IMR-90 (cell line): ENCODE measurements around the gene CAMTA1. TPM values are rescaled to one million over a fixed set of nuclear protein-coding genes. Genes with fewer than 3 reads are reported as not detected.

Experiments used
- ATAC-seq: fragments of 200-7000 bp; cut with Tn5 transposase; 2 replicates; pipeline ENCODE4 v1.9.1; 2020; ENCODE audit warnings: low read depth, mild to moderate bottlenecking, moderate library complexity
- BruUV-seq: library from RNA; stranded (reverse); fragments of 400-500 nt; replicated peaks from 2 replicates; lab custom pipeline; 2021; lab: Mats Ljungman, UMichigan
- CTCF ChIA-PET: fragments of 300-600 bp; formaldehyde crosslinking; extraction: SDS; loops from one replicate; lab custom pipeline; 2021; ENCODE audit warnings: antibody characterized with exemption; lab: Yijun Ruan, JAX
- POLR2A ChIA-PET: fragments of 300-600 bp; sonication (Branson Sonifier 250); formaldehyde crosslinking; loops from one replicate; lab custom pipeline; 2022; ENCODE audit warnings: antibody characterized with exemption; ENCODE audit not compliant: unreplicated experiment; lab: Charles Lee
- DNase-seq: peaks from one replicate; pipeline ENCODE4 v3.0.0; 2013
- H2AFZ ChIP-seq: replicated peaks from 2 replicates; pipeline ENCODE3; 2013; ENCODE audit warnings: low read length, mild to moderate bottlenecking; ENCODE audit not compliant: poor library complexity
- H2AK5ac ChIP-seq: 2 replicates; pipeline ENCODE4 v1.6.1; 2013; ENCODE audit warnings: low read depth, low read length, inconsistent platforms
- H2AK9ac ChIP-seq: replicated peaks from 2 replicates; pipeline ENCODE3; 2013; ENCODE audit warnings: mild to moderate bottlenecking, low read depth, low read length, moderate library complexity; ENCODE audit not compliant: poor library complexity
- H2BK120ac ChIP-seq: 2 replicates; pipeline ENCODE4 v1.6.1; 2013; ENCODE audit warnings: low read depth, low read length, inconsistent platforms
- H2BK15ac ChIP-seq: 3 replicates; pipeline ENCODE4 v1.6.1; 2013; ENCODE audit warnings: low read depth, low read length, inconsistent platforms
- H2BK20ac ChIP-seq: 2 replicates; pipeline ENCODE4 v1.6.1; 2013; ENCODE audit warnings: low read depth, mild to moderate bottlenecking, inconsistent platforms, low read length, moderate library complexity
- H2BK5ac ChIP-seq: 2 replicates; pipeline ENCODE4 v1.6.1; 2013; ENCODE audit warnings: mild to moderate bottlenecking, low read depth, low read length, inconsistent platforms; ENCODE audit not compliant: poor library complexity, severe bottlenecking
- H3K14ac ChIP-seq: replicated peaks from 2 replicates; pipeline ENCODE4 v1.6.1; 2013; ENCODE audit warnings: low read depth, low read length, inconsistent platforms
- H3K18ac ChIP-seq: 2 replicates; pipeline ENCODE4 v1.6.1; 2013; ENCODE audit warnings: low read depth, low read length, control low read depth
- H3K23ac ChIP-seq: 2 replicates; pipeline ENCODE4 v1.6.1; 2013; ENCODE audit warnings: low read depth, low read length, inconsistent platforms
- H3K27ac ChIP-seq: 2 replicates; pipeline ENCODE4 v1.5.1; 2013; ENCODE audit warnings: mild to moderate bottlenecking, control low read depth, low read length; ENCODE audit not compliant: insufficient read depth
- H3K27me3 ChIP-seq: 2 replicates; pipeline ENCODE4 v1.6.1; 2013; ENCODE audit warnings: low read length; ENCODE audit not compliant: control insufficient read depth, insufficient read depth
- H3K36me3 ChIP-seq: 2 replicates; pipeline ENCODE4 v1.6.1; 2013; ENCODE audit warnings: low read length, mixed read lengths; ENCODE audit not compliant: control insufficient read depth, insufficient read depth
- H3K4ac ChIP-seq: 2 replicates; pipeline ENCODE4 v1.6.1; 2013; ENCODE audit warnings: low read depth, low read length, inconsistent platforms
- H3K4me1 ChIP-seq: 2 replicates; pipeline ENCODE4 v1.6.1; 2013; ENCODE audit warnings: low read length, mixed read lengths; ENCODE audit not compliant: control insufficient read depth, insufficient read depth
- H3K4me2 ChIP-seq: 2 replicates; pipeline ENCODE4 v1.6.1; 2013; ENCODE audit warnings: low read depth, mild to moderate bottlenecking, control low read depth, low read length, moderate library complexity
- H3K4me3 ChIP-seq: 2 replicates; pipeline ENCODE4 v1.5.1; 2013; ENCODE audit warnings: low read depth, mild to moderate bottlenecking, control low read depth, low read length, moderate library complexity; ENCODE audit not compliant: insufficient read depth
- H3K56ac ChIP-seq: 2 replicates; pipeline ENCODE4 v1.6.1; 2013; ENCODE audit warnings: low read length, inconsistent platforms; ENCODE audit not compliant: insufficient read depth; ENCODE audit errors: extremely low read depth
- H3K79me1 ChIP-seq, 2 experiments: 2 replicates each; pipeline ENCODE4 v1.6.1; 2013; ENCODE audit warnings: low read length in 2 of 2, inconsistent platforms in 1 of 2, low read depth in 1 of 2
- H3K9ac ChIP-seq: 2 replicates; pipeline ENCODE4 v1.6.1; 2013; ENCODE audit warnings: low read depth, low read length, control low read depth
- H3K9me1 ChIP-seq: 2 replicates; pipeline ENCODE4 v1.6.1; 2013; ENCODE audit warnings: low read length, inconsistent platforms; ENCODE audit not compliant: insufficient read depth
- H3K9me3 ChIP-seq: 2 replicates; pipeline ENCODE4 v1.6.1; 2013; ENCODE audit warnings: low read length; ENCODE audit not compliant: control insufficient read depth, insufficient read depth
- H4K20me1 ChIP-seq: 2 replicates; pipeline ENCODE4 v1.6.1; 2013; ENCODE audit warnings: low read length, inconsistent platforms; ENCODE audit not compliant: insufficient read depth
- H4K5ac ChIP-seq: 2 replicates; pipeline ENCODE4 v1.6.1; 2013; ENCODE audit warnings: mild to moderate bottlenecking, low read depth, low read length, control low read depth
- H4K8ac ChIP-seq, 2 experiments: 2 replicates each; pipeline ENCODE4 v1.6.1; 2013; ENCODE audit warnings: low read depth in 2 of 2, low read length in 2 of 2, control low read depth in 1 of 2, inconsistent platforms in 1 of 2
- H4K91ac ChIP-seq: 2 replicates; pipeline ENCODE4 v1.6.1; 2013; ENCODE audit warnings: low read depth, low read length, inconsistent platforms; ENCODE audit not compliant: insufficient read depth
- BHLHE40 ChIP-seq: fragments of 150-350 bp; IDR thresholded peaks from 2 replicates; pipeline ENCODE4 v1.6.1; 2016; ENCODE audit warnings: mild to moderate bottlenecking, low read depth, low read length
- CHD1 ChIP-seq: IDR thresholded peaks from 2 replicates; pipeline ENCODE4 v1.6.1; 2012; ENCODE audit warnings: low read depth, low read length, improper control_type of control experiment
- CTCF ChIP-seq: conservative IDR thresholded peaks from 2 replicates; pipeline ENCODE4 v1.5.1; 2012; ENCODE audit warnings: mild to moderate bottlenecking, low read depth, low read length, improper control_type of control experiment
- MXI1 ChIP-seq: IDR thresholded peaks from 2 replicates; pipeline ENCODE4 v1.6.1; 2012; ENCODE audit warnings: low read depth, mild to moderate bottlenecking, low read length, moderate library complexity, borderline replicate concordance
- NFE2L2 ChIP-seq: fragments of 150-350 bp; IDR thresholded peaks from 2 replicates; pipeline ENCODE4 v1.6.1; 2016; ENCODE audit warnings: low read depth, mild to moderate bottlenecking, low read length
- POLR2A ChIP-seq: IDR thresholded peaks from 2 replicates; pipeline ENCODE4 v1.6.1; 2012; ENCODE audit warnings: mild to moderate bottlenecking, low read depth, low read length
- RAD21 ChIP-seq: IDR thresholded peaks from 2 replicates; pipeline ENCODE4 v1.6.1; 2012; ENCODE audit warnings: low read length, improper control_type of control experiment
- RCOR1 ChIP-seq: IDR thresholded peaks from 2 replicates; pipeline ENCODE4 v1.6.1; 2012; ENCODE audit warnings: mild to moderate bottlenecking, low read length, improper control_type of control experiment; ENCODE audit not compliant: insufficient replicate concordance
- SMC3 ChIP-seq: fragments of 150-350 bp; IDR thresholded peaks from 2 replicates; pipeline ENCODE4 v1.6.1; 2016; ENCODE audit warnings: low read depth, mild to moderate bottlenecking, antibody characterized with exemption, low read length, moderate library complexity
- USF2 ChIP-seq: fragments of 150-350 bp; IDR thresholded peaks from 2 replicates; pipeline ENCODE4 v1.6.1; 2017; ENCODE audit warnings: mild to moderate bottlenecking, antibody characterized with exemption, low read length, low read depth
- WGBS, 2 experiments: methylation state at CpG; one replicate each; pipeline versions ENCODE4 v1.1.5 to v1.1.7; 2013; ENCODE audit warnings: missing lambda C conversion rate in 2 of 2; ENCODE audit not compliant: insufficient read length in 1 of 2; ENCODE audit errors: extremely low coverage in 2 of 2; 5-methylcytosine and 5-hydroxymethylcytosine counted together
- dilution Hi-C: fragments of 300-500 bp; cut with HindIII; formaldehyde crosslinking; loops from one replicate; pipeline ENCODE4 v1.14.3; 2018; ENCODE audit warnings: low sequenced_read_pairs; ENCODE audit not compliant: unreplicated experiment
- in situ Hi-C: fragments of 300-500 bp; cut with MboI; formaldehyde crosslinking; loops from 3 replicates; pipeline ENCODE4 v1.14.3; 2019; ENCODE audit warnings: low sequenced_read_pairs, inconsistent platforms, mixed read lengths
- intact Hi-C: fragments of 100-400 bp; cut with micrococcal nuclease; formaldehyde crosslinking; loops from 2 replicates; pipeline ENCODE4 v1.10.0; 2022
- polyA plus RNA-seq, 3 experiments: library from polyadenylated mRNA; depleted of rRNA; stranded (reverse); fragments of >200 nt; gene quantifications; 2 replicates each; pipeline ENCODE4 v1.2.3, GENCODE V29; 2012; ENCODE audit warnings: low replicate concordance in 1 of 3
- total RNA-seq: library from RNA; depleted of rRNA; stranded (reverse); fragments of >200 nt; gene quantifications from 2 replicates; pipeline ENCODE4 v1.2.3, GENCODE V29; 2012

CAMTA1 gene
- total and polyA plus RNA-seq, 2 of the 4 experiments (the other 2 are of a cell fraction), result 35.5 to 74.3 TPM

DNA sequence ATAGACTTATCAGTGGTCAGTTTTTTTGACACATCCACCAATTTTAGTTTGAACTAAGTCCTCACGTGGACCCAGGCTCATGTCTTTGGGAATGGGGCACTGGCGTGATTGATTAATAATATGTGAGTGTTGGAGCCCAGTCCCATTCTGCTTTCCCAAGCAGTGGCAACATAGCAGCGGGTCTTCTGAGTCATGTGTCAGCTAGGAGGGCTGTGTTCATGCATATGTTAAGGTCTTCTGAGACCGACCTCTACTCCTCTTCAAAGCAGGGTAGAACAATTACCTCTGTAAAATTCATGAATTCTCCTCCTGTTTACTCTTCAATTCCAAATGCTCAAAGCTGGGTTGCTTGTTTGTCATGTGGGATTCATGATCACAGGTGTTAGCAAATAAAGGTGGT lies 291.3 kb downstream of the CAMTA1 start:
- no TSS peak for BruUV-seq
- Histone ChIP-seq H3K56ac (no peak overlapping the region), H3K36me3 (no peaks in the 10 kb centered on the region), H3K4me3 (no peak overlapping the region), H3K4me2 (no peak overlapping the region), H2BK5ac (no peak overlapping the region), H3K9ac (no peak overlapping the region), H4K8ac (no peak overlapping the region), H3K18ac (no peak overlapping the region), H3K4me1 (no peaks in the 10 kb centered on the region), H2AK9ac (no peak overlapping the region), H3K27ac (no peak overlapping the region), H4K20me1 (no peaks in the 10 kb centered on the region), H3K4ac (no peak overlapping the region), H2AFZ (no peak overlapping the region), H2AK5ac (no peak overlapping the region), H3K27me3 (peaks cover 4% of the 10 kb centered on the region), H4K5ac (no peak overlapping the region), H3K23ac (no peak overlapping the region), H2BK20ac (no peak overlapping the region), H3K9me1 (no peaks in the 10 kb centered on the region), H2BK120ac (no peak overlapping the region), H2BK15ac (no peak overlapping the region), H3K79me1 (no peaks in the 10 kb centered on the region), H4K91ac (no peak overlapping the region), H3K14ac (no peak overlapping the region), H3K9me3 (peaks cover 9% of the 10 kb centered on the region)
- TF ChIP-seq RAD21 (no peak), CTCF (no peak), SMC3 (no peak), POLR2A (no peak), NFE2L2 (no peak), CHD1 (no peak), USF2 (no peak), RCOR1 (no peak), MXI1 (no peak), BHLHE40 (no peak)
- DNase-seq (no peak), ATAC-seq (no peak)
- in situ Hi-C loops, result loop anchor here (10.0 kb wide), 1 partner anchor 282 kb away; no protein-coding TSS in a partner anchor
- CTCF ChIA-PET, result no interaction called here
- POLR2A ChIA-PET, result no interaction called here
- dilution Hi-C loops, result no loop called here
- no CpG with 5 or more reads among the region's 4 CpGs for WGBS, 2 experiments
- intact Hi-C loops, result no loop called here
